Measurements from ENCODE around the gene HCN2. TPM values are rescaled to one million over a fixed set of nuclear protein-coding genes. Genes with fewer than 3 reads are reported as not detected.

The HCN2 gene
- total RNA-seq, 2 donors from 2014 or later: 0.26 TPM; not detected in 1

GRCh38 chr19:570937-571565, 18.6 kb upstream of the HCN2 start:
- H3K36me3 ChIP-seq (replicated peaks in 1 of 2; ENCODE audit: insufficient read depth in 1 of 2, low read depth in 2 of 2): no peaks in the 10 kb centered on the region
- H3K4me3 ChIP-seq: peak overlapping the region in 1 of 2 donors; percentile 27
- 3 to 4% methylated on average over 27 to 45 of the region's 45 CpGs for WGBS, 2 donors
- DNase-seq (peak; percentile 38 to 59 (median 44)), ATAC-seq (no peak)
- intact Hi-C loops (cut with DNase I): no loop called here
- H3K4me1 ChIP-seq: peaks cover 37% of the 10 kb centered on the region
- peak in 1 of 3 donors; percentile 27 for TF ChIP-seq POLR2A (IDR thresholded peaks at IDR 0.05)
- TF ChIP-seq, protein P1, sequence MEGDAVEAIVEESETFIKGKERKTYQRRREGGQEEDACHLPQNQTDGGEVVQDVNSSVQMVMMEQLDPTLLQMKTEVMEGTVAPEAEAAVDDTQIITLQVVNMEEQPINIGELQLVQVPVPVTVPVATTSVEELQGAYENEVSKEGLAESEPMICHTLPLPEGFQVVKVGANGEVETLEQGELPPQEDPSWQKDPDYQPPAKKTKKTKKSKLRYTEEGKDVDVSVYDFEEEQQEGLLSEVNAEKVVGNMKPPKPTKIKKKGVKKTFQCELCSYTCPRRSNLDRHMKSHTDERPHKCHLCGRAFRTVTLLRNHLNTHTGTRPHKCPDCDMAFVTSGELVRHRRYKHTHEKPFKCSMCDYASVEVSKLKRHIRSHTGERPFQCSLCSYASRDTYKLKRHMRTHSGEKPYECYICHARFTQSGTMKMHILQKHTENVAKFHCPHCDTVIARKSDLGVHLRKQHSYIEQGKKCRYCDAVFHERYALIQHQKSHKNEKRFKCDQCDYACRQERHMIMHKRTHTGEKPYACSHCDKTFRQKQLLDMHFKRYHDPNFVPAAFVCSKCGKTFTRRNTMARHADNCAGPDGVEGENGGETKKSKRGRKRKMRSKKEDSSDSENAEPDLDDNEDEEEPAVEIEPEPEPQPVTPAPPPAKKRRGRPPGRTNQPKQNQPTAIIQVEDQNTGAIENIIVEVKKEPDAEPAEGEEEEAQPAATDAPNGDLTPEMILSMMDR (IDR thresholded peaks at IDR 0.05): no peak
- H3K27ac ChIP-seq: peak overlapping the region in 3 of 4 donors; percentile 71 to 94 (median 83)
- no peaks in the 10 kb centered on the region for H3K27me3 ChIP-seq
- no peaks in the 10 kb centered on the region for H3K9me3 ChIP-seq

DNA sequence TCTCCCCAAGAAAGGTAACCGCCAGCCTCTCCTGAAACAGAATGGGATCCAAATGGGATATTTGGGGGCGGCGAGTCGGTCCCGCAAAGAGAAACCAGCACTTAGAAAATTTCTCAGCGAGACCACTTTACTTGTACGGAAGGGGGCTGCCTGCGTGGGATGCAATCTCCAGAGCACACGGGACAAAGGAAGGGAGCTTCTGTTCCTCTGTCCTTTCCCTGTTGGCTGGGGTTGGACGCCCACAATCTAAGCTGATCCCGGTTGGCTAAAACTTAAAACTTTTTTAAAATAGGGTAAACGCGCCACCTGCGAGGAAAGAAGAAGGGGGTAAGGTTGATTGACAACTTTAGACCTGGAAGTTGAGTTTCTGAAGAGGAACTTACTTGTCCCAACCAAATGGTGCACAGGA, 18.1 kb upstream of the HCN2 start:
- H3K36me3 ChIP-seq (replicated peaks in 1 of 2; ENCODE audit: insufficient read depth in 1 of 2, low read depth in 2 of 2): no peaks in the 10 kb centered on the region
- H3K4me3 ChIP-seq: peak overlapping the region in 1 of 2 donors; percentile 27
- no peak for TF ChIP-seq POLR2A (IDR thresholded peaks at IDR 0.05)
- TF ChIP-seq, protein P1 (IDR thresholded peaks at IDR 0.05): no peak
- no peaks in the 10 kb centered on the region for H3K27me3 ChIP-seq
- peak overlapping the region; percentile 4 to 94 (median 77) for H3K27ac ChIP-seq
- ATAC-seq (no peak), DNase-seq (peak in 1 of 4 donors; percentile 25)
- no peaks in the 10 kb centered on the region for H3K9me3 ChIP-seq
- intact Hi-C loops (cut with DNase I): no loop called here
- peaks cover 42% of the 10 kb centered on the region for H3K4me1 ChIP-seq
- WGBS, 2 donors: 0 to 3% methylated on average over 10 to 14 of the region's 14 CpGs

GRCh38 chr19:572140-572742, 17.4 kb upstream of the HCN2 start, which contains the start of gene BSG:
Gene BSG (plus strand): TSS chr19:572596. CDS start chr19:572635, 39 bp downstream.
- DNase-seq (peak; percentile 98 to 99 (median 98)), ATAC-seq (peak; percentile 92)
- no peaks in the 10 kb centered on the region for H3K9me3 ChIP-seq
- no peaks in the 10 kb centered on the region for H3K36me3 ChIP-seq (replicated peaks in 1 of 2; ENCODE audit: insufficient read depth in 1 of 2, low read depth in 2 of 2)
- TF ChIP-seq, protein P1 (IDR thresholded peaks at IDR 0.05): peak in 1 of 7 experiments; percentile 18
- peak; percentile 97 for TF ChIP-seq POLR2A (IDR thresholded peaks at IDR 0.05)
- no peaks in the 10 kb centered on the region for H3K27me3 ChIP-seq
- H3K4me1 ChIP-seq: peaks cover 47% of the 10 kb centered on the region
- WGBS, 2 donors: 0% methylated on average over 14 to 76 of the region's 79 CpGs
- intact Hi-C loops (cut with DNase I): no loop called here
- peak within 1 kb of the TSS; percentile 67 to 96 for H3K4me3 ChIP-seq
- H3K27ac ChIP-seq: peak within 1 kb of the TSS; percentile 67 to 94 (median 77)

DNA sequence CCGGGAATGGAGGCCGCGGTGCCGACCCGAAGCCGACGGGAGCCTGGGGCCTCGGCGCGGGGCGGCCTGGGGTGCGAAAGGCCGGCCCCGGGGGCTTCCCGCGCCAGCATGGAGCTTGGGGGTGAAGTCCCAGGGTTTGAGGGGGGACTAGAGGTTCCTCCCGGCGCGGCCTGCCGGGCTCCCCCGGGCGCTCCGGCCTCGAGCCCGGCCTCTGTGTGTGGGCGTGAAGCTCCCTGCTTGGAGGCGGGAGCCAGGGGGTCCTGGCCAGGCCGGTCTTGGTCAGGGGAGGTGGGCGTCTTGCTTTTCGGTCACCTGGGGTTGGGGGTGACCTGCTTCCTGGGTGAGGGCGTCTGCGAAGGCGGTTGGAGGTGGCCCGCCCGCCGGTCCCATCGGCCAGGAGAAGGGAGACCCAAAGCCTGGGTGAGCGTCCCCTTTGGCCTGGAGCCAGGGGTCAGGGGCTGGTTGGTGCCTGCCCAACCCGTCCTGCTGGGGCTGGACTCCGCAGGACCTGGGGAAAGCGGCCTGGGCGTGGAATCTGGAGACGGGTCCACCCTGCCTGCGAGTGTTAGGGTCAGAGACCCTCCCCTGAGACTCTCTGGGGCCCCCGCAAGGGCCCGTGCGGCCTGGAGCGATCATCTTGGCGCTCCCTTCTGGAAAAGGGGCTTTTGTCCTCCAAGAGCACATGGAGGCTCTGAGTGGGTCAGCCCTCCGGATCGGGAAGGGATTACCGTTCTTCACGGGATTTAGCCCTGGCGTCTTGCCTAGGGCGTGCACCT, 16.8 kb upstream of the HCN2 start:
- ATAC-seq (no peak), DNase-seq (peak; percentile 39 to 63 (median 55))
- WGBS, 2 donors: 0% methylated on average over 43 of the region's 55 CpGs; no CpG with 5 or more reads in 1 of the 2 donors
- peak overlapping the region; percentile 67 to 96 for H3K4me3 ChIP-seq
- H3K4me1 ChIP-seq: peaks cover 47% of the 10 kb centered on the region
- intact Hi-C loops (cut with DNase I): no loop called here
- TF ChIP-seq POLR2A (IDR thresholded peaks at IDR 0.05): no peak
- TF ChIP-seq, protein P1 (IDR thresholded peaks at IDR 0.05): no peak
- H3K9me3 ChIP-seq: no peaks in the 10 kb centered on the region
- H3K27ac ChIP-seq: peak overlapping the region; percentile 67 to 94 (median 77)
- no peaks in the 10 kb centered on the region for H3K36me3 ChIP-seq (replicated peaks in 1 of 2; ENCODE audit: insufficient read depth in 1 of 2, low read depth in 2 of 2)
- no peaks in the 10 kb centered on the region for H3K27me3 ChIP-seq

Measured in body of pancreas (tissue), 4 donors.